Kidney (tissue), 14 donors: ENCODE data around the gene CA10. TPM values are rescaled to one million over a fixed set of nuclear protein-coding genes. Genes with fewer than 3 reads are reported as not detected.

Source experiments
- DNase-seq, 5 donors: peaks; one replicate each; pipeline ENCODE4 v3.0.0-alpha.2; 2013 to 2020
- FAIRE-seq: peaks from 2 replicates; lab custom pipeline; 2012; peaks lifted over from hg19 to GRCh38; lab: Jason Lieb, UNC
- H3K27ac ChIP-seq, 2 donors: one replicate each; pipeline ENCODE4 v1.7.0; 2013; ENCODE audit warnings: low read depth in 2 of 2, low read length in 2 of 2, inconsistent platforms in 1 of 2
- H3K27me3 ChIP-seq: one replicate; pipeline ENCODE4 v1.7.1; 2013; ENCODE audit warnings: low read length, inconsistent platforms; ENCODE audit not compliant: control insufficient read depth, insufficient read depth
- H3K36me3 ChIP-seq, 3 donors: one replicate each; pipeline versions ENCODE4 v1.7.0 to v1.7.1; 2013; ENCODE audit warnings: low read length in 3 of 3, control low read depth in 1 of 3, inconsistent platforms in 1 of 3; ENCODE audit not compliant: insufficient read depth in 3 of 3, control insufficient read depth in 2 of 3
- H3K4me1 ChIP-seq, 3 donors: one replicate each; pipeline versions ENCODE4 v1.7.0 to v1.7.1; 2013; ENCODE audit warnings: low read length in 3 of 3, inconsistent platforms in 1 of 3, low read depth in 1 of 3; ENCODE audit not compliant: control insufficient read depth in 2 of 3, insufficient read depth in 2 of 3
- H3K4me3 ChIP-seq, 3 donors: one replicate each; pipeline versions ENCODE4 v1.7.0 to v1.8.1; 2013; ENCODE audit warnings: low read length in 3 of 3, control low read depth in 1 of 3, inconsistent platforms in 1 of 3
- H3K9ac ChIP-seq, 3 donors: one replicate each; pipeline versions ENCODE4 v1.7.0 to v1.7.1; 2013; ENCODE audit warnings: low read length in 3 of 3, control low read depth in 1 of 3, inconsistent platforms in 1 of 3
- H3K9me3 ChIP-seq, 3 donors: one replicate each; pipeline versions ENCODE4 v1.7.0 to v1.7.1; 2013; ENCODE audit warnings: low read length in 3 of 3, control low read depth in 1 of 3, inconsistent platforms in 1 of 3; ENCODE audit not compliant: control insufficient read depth in 2 of 3, insufficient read depth in 1 of 3
- intact Hi-C: fragments of 100-400 bp; cut with DNase I; formaldehyde crosslinking; loops from one replicate; pipeline ENCODE4 v1.11.1; 2022
- polyA plus RNA-seq: library from polyadenylated mRNA; stranded (reverse); fragments of 350-450 nt; fragmentation: Illumina TruSeq; extraction: RNeasy Lipid Tissue Mini Kit (QIAGEN cat#74804); gene quantifications from one replicate; pipeline ENCODE4 v1.2.3, GENCODE V29; 2014; ENCODE audit warnings: low read depth, low replicate concordance; ENCODE audit not compliant: insufficient read depth
- total RNA-seq: library from RNA; stranded (reverse); fragmentation: NEBNext Ultra II Directional; extraction: Animal tissue kit (Norgen Biotek cat#: 25700); gene quantifications from one replicate; pipeline ENCODE4 v1.2.1, GENCODE V29; 2021
- TF ChIP-seq, protein P1 (sequence below): IDR thresholded peaks from 3 replicates; pipeline ENCODE4 v1.5.1; 2012; ENCODE audit warnings: mild to moderate bottlenecking, moderate library complexity, borderline replicate concordance; ENCODE audit not compliant: insufficient read depth; ENCODE audit errors: extremely low read depth
- donor health status: control.
- donor health status: control.
- donor health status: control.
- donor health status: control.
- donor health status: control.
- donor health status: DM: yes; HTN: yes; CAD: no.
- donor health status: Normal renal cell carcinoma (clear cell type).

CA10 gene
- total and polyA plus RNA-seq, 2 donors from 2014 or later: 3.7 to 9.8 TPM

GRCh38 chr17:51627779-51628178 lies 530.7 kb downstream of the CA10 start:
- Histone ChIP-seq H3K4me1 (no peaks in the 10 kb centered on the region), H3K4me3 (no peak overlapping the region), H3K27ac (no peak overlapping the region), H3K9ac (no peak overlapping the region), H3K27me3 (no peaks in the 10 kb centered on the region), H3K9me3 (no peaks in the 10 kb centered on the region), H3K36me3 (no peaks in the 10 kb centered on the region)
- FAIRE-seq (no peak), DNase-seq (no peak)
- intact Hi-C loops: no loop called here
- TF ChIP-seq, protein P1, sequence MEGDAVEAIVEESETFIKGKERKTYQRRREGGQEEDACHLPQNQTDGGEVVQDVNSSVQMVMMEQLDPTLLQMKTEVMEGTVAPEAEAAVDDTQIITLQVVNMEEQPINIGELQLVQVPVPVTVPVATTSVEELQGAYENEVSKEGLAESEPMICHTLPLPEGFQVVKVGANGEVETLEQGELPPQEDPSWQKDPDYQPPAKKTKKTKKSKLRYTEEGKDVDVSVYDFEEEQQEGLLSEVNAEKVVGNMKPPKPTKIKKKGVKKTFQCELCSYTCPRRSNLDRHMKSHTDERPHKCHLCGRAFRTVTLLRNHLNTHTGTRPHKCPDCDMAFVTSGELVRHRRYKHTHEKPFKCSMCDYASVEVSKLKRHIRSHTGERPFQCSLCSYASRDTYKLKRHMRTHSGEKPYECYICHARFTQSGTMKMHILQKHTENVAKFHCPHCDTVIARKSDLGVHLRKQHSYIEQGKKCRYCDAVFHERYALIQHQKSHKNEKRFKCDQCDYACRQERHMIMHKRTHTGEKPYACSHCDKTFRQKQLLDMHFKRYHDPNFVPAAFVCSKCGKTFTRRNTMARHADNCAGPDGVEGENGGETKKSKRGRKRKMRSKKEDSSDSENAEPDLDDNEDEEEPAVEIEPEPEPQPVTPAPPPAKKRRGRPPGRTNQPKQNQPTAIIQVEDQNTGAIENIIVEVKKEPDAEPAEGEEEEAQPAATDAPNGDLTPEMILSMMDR: no peak

DNA sequence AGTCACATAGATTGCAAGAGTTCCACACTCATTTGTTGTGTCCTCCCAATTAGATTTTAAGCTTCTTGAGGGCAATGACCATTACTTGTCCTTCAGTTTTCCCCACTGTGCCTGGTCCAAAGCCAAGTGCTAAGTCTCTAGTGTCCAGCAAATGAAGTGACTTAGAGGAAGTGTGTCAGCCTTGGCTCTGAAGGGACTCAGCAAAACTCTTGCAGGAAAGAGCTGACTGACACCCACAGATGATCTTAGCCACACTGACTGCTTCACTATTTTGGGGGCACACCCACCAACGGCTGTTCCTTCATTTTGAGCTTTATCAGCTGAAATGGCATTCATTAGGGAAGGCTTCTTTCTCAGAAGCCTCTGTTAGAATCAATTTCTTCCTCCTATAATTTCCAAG lies 540.0 kb downstream of the CA10 start:
- intact Hi-C loops: no loop called here
- Histone ChIP-seq H3K9me3 (no peaks in the 10 kb centered on the region), H3K27me3 (no peaks in the 10 kb centered on the region), H3K9ac (no peak overlapping the region), H3K27ac (no peak overlapping the region), H3K4me3 (no peak overlapping the region), H3K36me3 (no peaks in the 10 kb centered on the region), H3K4me1 (no peaks in the 10 kb centered on the region)
- TF ChIP-seq, protein P1: no peak
- FAIRE-seq: no peak
- DNase-seq: no peak

- FAIRE-seq (no peak), DNase-seq (no peak)
- Histone ChIP-seq H3K4me1 (no peaks in the 10 kb centered on the region), H3K9ac (no peak overlapping the region), H3K27me3 (no peaks in the 10 kb centered on the region), H3K9me3 (no peaks in the 10 kb centered on the region), H3K27ac (no peak overlapping the region), H3K4me3 (no peak overlapping the region), H3K36me3 (no peaks in the 10 kb centered on the region)
- intact Hi-C loops: no loop called here
- TF ChIP-seq, protein P1: no peak
These were observed 540.5 kb downstream of the CA10 start for GRCh38 chr17:51617986-51618385.

- DNase-seq (no peak), FAIRE-seq (no peak)
- no peaks in the 10 kb centered on the region for H3K27me3 ChIP-seq
- H3K9me3 ChIP-seq: no peaks in the 10 kb centered on the region
- no peaks in the 10 kb centered on the region for H3K4me1 ChIP-seq
- no peaks in the 10 kb centered on the region for H3K36me3 ChIP-seq
- TF ChIP-seq, protein P1: no peak
- H3K4me3 ChIP-seq: no peak overlapping the region
- no peak overlapping the region for H3K9ac ChIP-seq
- H3K27ac ChIP-seq: no peak overlapping the region
- intact Hi-C loops: no loop called here
These were observed 545.3 kb downstream of the CA10 start for GRCh38 chr17:51613255-51613654.
